Measurements from ENCODE around the gene TPD52L1. TPM values are rescaled to one million over a fixed set of nuclear protein-coding genes. Genes with fewer than 3 reads are reported as not detected.

TPD52L1 gene
- total RNA-seq, 1 donor from 2014 or later = 43.5 TPM

DNA sequence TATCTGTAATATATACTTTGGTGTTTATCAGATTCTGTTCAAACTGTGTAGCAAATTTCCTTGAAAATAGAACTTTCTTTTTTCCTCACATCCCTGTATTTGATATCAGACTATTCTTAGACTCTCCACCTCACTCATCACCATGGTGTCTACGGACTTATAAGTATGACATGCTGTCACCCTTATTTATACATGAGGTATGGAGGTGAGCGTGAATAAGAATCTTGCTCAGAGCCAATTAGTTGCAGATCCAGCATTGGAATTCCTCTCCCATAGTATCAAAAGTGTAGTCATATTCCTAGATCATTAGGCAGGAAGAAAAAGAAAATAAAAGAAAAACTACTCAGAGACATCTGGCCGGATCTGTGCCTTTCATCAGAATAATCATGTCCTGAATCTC lies 43.0 kb downstream of the TPD52L1 start:
- ATAC-seq (ENCODE audit: poor library complexity) = no peak
- intact Hi-C loops (cut with DNase I) = loop anchor here (10.0 kb wide), 1 partner anchor 108 kb away; the partner anchor contains the start of gene HDDC2
- no peak for DNase-seq

DNA sequence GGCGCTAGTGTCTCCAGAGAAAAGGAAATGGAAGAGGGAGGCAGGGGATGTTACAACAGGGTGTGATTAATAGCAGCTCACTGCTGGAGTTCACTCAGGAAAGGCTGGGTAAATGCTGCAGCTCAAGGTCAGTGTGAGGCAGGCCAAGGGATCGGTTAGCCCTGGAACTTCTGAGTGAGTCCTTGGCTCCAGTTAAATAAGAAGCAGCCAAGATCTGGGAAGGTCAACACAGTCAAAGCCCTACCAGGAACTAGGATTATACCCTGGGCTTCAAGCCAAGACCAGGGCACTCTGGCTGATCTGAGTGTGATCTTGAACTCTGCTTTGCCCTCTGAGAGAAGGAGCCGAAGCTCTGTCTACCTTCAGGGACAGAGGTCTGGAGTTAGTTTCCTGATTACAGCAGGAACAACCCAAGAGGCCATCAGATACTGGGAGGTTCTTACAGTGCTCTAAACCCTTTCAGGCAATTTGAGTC lies 44.3 kb downstream of the TPD52L1 start:
- ATAC-seq (ENCODE audit: poor library complexity) (peak; percentile 93), DNase-seq (peak; percentile 67)
- intact Hi-C loops (cut with DNase I) = loop anchor here (10.0 kb wide), 1 partner anchor 107 kb away; the partner anchor contains the start of gene HDDC2

DNA sequence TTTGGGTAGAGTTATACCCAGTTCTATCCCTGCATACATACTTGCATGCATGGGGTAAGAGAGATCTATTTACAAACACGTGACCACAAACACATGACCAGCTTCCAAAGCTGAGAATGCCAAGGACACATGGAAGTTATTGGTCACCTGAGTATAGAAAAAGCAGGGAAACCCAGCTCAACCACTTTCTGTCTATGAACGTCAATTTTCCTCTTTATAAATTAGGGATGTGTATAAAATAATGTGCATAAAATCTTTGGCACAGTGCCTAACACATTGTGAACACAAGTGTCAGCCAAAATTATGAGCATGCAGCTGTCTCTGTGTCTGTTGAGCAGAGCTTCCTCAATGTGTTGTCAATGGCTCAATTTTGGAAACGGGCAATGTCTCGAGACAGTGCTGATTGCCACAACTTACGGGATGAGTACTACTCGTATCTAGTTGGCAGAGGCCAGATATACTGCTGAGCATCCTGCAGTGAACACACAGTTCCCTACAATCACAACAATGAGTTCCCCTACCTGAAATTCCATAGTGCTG lies 44.9 kb downstream of the TPD52L1 start:
- intact Hi-C loops (cut with DNase I) = loop anchor here (10.0 kb wide), 1 partner anchor 106 kb away; the partner anchor contains the start of gene HDDC2
- peak; percentile 28 for ATAC-seq (ENCODE audit: poor library complexity)
- no peak for DNase-seq

DNA sequence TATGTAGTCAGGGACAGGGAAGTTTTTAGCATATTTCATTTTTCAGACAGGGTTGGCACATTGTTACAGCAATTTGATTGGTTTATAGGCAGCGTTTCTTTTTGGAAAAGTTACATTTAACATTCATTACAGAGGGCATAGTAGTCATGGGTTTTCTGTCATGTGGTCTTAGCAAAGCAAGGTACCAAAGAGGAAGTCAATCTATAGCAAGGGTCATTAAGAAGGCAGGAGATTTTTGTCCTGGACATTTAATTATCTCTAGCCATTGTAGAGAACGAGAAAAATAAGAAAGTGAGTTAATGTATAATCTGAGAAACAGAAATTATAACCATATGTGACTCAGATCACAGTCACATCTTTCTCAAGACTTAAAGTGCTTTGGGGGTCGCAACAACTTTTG lies 47.4 kb downstream of the TPD52L1 start:
- intact Hi-C loops (cut with DNase I) = no loop called here
- DNase-seq = no peak
- no peak for ATAC-seq (ENCODE audit: poor library complexity)

DNA sequence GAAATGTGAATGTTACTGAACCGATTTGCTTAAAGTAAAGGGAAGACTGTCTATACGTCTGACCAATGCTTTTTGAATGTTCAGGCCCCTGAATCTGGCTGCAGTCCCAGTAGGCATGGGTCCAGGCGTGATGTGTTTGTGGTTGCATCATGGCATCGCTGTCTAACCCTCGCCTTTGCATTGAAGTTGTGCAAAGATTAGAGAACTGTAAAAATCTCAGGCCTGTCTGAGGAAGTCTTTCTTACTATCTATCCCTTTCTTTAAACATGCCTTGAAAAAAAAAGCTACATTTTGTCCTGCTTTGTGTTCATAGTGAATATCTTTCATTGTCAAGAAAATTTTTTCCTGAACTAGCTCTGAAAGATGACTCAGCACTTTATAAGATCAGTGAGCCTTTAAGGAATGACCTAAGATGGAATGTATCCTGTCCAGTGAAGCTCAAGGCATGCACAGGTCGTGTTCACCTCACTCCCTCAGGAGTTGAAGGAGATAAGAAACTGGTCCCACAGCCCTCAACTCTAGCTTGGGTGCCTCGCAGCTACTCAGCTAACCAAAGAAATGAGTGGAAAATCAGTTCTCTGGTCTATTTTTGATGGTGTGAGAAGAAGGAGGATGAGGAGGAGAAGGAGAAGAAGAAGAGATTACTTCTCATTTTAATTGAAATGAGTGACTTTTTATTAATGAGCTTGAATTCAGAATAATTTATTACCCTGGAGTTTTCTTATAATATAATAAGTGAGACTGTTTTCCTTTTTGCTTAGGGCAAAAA lies 48.6 kb downstream of the TPD52L1 start:
- ATAC-seq (ENCODE audit: poor library complexity) = no peak
- intact Hi-C loops (cut with DNase I) = no loop called here
- DNase-seq = peak; percentile 75

DNA sequence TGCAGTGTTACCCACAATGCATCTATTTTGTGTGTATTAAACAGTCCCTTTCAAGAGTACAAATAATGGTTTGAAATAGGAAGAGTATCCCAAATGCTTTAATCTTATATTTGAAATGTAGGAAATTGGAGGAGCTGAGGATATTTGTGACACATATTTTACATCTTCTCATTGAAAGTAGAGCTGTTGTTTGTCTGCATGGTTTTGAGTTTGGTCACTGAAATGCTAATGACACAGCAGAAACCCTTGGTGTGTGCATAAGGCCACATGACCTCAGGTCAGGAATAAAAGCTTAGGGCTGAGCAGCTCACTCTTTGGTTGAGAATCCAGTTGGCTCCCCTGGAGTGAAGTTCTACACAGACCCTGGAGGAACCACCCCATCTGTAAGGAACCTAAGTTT lies 49.8 kb downstream of the TPD52L1 start:
- no peak for ATAC-seq (ENCODE audit: poor library complexity)
- intact Hi-C loops (cut with DNase I) = no loop called here
- DNase-seq = no peak

DNA sequence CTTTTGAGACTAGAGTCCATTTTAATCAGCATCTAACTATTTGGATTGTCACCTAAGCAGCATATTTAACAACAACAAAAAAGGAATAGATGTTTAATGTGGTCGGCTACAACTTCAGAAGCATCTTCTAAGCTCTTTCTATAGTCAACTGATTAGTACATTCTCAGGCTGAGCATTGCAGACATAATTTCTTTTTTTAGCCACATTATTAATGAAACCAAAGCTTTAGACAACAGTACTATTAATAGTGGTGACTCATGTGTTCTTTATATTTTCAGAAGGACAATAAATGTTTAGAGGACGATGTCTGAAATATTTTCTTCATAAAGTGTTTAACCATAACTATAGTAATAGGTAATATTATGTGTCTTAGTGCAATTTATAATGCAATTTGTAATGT lies 52.4 kb downstream of the TPD52L1 start:
- DNase-seq (no peak), ATAC-seq (ENCODE audit: poor library complexity) (peak; percentile 64)
- intact Hi-C loops (cut with DNase I) = no loop called here

DNA sequence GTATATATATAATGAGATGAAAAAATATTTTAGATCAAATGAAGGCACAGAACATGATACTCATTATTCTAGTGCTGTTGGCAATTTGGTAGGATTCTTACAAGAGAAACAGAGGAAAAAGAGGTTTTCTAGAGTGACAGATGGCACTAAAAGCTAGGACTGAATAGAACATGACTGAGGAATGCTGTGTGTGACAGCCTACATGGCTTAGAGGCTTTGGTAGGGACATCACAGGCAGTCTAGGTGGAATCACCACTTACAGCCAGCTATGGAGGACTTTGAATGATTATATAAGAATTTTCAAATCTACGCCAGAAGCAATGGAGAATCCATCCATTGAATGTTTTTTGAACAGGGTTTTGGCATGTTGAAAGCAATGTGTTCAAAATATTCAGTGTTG lies 52.8 kb downstream of the TPD52L1 start:
- intact Hi-C loops (cut with DNase I) = no loop called here
- ATAC-seq (ENCODE audit: poor library complexity) (peak; percentile 34), DNase-seq (no peak)

DNA sequence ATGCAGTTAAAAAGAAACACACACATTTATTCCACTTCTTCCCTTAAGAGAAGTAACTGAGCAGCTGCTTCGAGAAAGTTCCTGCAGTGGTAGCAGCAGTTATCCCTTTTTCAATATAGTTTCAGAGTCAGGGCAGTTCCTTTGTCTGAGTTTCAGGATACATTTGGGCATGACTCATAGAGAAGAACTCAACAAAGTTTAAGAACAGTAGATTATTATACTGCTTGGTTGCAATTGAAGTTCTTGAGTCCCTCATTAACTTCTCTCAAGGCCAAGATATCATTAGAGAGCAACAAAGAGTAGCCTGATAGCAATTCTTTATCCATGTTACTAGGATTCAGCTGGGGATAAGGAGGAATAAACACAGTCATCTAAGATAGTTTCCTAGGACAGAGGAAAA lies 54.4 kb downstream of the TPD52L1 start:
- no peak for DNase-seq
- no peak for ATAC-seq (ENCODE audit: poor library complexity)
- intact Hi-C loops (cut with DNase I) = no loop called here

DNA sequence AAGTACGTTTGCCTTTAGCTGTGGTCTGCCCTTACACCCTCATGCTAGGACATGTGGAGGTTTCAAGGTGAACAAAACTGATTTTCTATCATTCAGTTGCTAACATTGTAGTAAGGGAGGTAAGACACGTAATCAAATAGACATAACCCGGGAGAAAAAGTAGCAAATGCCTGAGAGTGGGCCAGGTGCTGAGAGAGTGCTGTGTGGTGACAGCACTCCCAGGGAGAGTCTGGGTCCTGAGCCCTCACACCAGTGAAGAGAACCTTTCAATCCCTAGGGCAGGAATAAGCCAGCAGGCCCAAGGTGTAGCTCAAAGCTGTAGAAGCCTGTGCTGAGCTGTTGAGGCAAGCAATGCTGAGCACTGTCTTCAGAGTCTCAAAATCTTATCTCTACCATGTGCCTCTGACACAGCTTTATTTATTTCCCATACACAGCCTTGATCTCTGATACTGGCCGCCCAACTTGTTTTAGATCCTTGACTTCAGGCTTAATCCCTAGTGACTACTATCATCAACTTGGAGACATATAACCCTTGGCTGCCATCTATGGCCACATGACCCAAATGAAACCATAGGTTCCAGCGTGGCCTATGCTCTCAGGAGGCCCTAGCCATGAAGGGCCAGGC lies 55.2 kb downstream of the TPD52L1 start:
- DNase-seq = no peak
- no peak for ATAC-seq (ENCODE audit: poor library complexity)
- intact Hi-C loops (cut with DNase I) = no loop called here

DNA sequence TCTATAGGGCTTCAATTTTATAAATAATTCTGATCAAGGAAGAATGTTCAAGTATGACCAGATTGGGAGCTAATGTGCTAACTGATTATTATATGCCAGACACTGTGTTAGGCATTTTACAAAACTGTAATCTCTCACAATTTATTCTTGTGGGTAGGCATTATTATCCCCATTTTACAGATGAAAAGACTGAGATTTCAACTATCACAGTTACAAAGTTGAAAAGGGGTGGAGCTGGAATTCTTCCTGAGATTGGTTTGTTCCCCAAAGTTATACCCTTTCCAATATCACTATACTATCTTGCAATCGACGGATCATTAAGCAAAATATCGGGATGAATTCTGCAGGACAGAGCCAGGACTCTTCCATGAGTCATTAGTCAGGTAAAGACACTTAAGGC lies 57.1 kb downstream of the TPD52L1 start:
- ATAC-seq (ENCODE audit: poor library complexity) (no peak), DNase-seq (no peak)
- intact Hi-C loops (cut with DNase I) = no loop called here

DNA sequence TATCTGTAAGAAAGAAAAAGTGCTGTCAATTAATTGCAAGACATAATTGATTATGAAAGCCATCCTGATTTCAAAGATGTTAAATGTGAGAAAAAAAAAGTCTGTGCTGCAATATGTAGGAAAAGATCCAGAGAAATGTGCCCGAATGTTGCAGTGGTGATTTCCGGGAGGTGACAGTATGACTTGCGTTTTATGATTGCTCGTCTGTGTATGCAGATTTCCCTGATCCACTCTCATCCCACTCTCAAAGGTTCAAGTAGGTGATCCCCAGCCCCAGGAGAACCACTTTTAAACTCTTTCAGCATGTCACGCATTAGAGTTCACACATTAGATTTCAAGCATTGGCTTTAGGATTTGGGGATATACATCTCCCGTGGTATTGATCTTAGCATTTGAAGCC lies 57.8 kb downstream of the TPD52L1 start:
- DNase-seq = no peak
- intact Hi-C loops (cut with DNase I) = no loop called here
- ATAC-seq (ENCODE audit: poor library complexity) = no peak

DNA sequence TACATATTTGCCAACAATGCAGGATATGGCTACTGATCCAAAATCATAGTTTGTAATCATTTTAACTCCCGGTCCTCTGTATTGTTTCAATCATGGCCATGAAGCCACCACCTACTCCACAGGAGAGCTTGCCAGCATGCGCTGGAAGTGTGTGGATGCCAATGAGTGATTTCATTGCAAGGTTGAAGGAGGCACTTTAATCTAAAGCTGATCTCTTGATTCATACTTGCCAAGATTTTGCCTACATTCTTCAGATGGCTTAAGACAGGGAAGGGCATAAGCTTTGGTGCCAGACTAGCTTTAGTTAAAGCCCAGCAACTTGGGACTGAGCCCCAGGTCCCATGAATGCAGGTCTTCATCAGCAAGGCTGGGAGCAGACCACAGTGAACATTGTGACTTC lies 58.8 kb downstream of the TPD52L1 start:
- intact Hi-C loops (cut with DNase I) = no loop called here
- no peak for DNase-seq
- ATAC-seq (ENCODE audit: poor library complexity) = no peak

DNA sequence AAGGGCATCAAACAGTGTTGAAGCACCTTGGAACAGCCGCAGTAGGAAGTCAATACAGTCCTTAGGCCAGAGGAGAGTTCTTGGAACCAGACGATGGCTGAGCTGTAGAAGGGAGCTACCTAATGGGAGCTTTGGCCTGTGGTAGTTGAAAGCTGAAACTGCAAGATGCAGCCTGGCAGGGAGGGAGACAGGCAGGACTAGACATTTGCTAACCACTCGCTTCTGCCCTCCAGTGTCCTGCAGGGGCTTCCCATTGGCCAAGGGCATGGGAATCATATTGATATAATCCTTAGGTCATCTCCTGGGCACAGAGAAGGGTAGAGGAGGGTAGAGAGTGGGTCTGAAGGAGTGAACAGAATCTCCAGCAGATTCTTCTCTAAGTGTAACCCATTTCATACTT lies 60.4 kb downstream of the TPD52L1 start:
- intact Hi-C loops (cut with DNase I) = no loop called here
- no peak for DNase-seq
- ATAC-seq (ENCODE audit: poor library complexity) = no peak

DNA sequence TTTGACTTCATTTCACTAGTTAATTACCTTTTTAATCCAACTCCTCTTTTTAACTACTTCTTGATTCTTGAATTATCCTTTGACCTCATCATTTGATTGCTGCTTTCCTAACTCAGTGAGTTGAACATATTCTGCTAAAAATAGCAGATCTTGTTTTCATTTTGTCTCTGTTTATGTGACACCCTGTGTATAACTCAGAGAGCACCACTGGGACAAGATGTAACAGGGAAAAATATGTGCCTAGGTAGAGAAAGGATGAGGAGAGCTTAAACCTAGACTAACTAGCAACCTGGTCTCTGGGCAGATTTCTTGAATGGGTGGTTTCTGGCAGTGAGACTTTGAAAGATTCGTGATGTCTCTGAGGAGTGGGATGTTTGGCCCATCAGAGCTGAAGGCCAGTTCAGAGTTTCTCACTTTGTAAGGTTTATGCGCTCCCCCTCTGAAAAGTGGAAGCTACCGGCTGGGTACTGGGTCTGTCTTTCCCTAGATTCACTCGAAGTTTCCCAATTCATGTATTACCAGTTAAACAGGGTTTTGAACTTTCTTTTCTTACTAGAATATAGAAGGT lies 61.8 kb downstream of the TPD52L1 start:
- intact Hi-C loops (cut with DNase I) = no loop called here
- ATAC-seq (ENCODE audit: poor library complexity) = peak; percentile 47
- DNase-seq = no peak

DNA sequence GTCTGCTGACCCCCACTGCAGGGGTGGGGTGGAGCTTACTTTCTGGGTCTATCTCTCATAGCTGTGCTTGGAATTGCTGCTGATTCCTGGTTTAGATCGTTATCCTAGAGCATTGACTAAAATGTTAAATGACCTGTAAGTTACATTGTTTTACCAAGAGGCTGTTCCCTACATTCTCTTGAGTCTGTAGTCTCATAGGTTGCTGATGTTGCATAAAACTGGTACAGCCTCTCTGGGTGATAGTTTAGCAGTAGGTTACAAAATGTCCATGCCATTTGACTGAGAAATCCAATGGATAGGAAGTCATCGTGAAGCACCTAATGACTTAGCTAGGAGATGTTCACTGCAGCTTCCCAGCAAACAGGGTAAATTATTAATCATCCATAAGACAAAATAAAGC lies 62.4 kb downstream of the TPD52L1 start:
- DNase-seq (no peak), ATAC-seq (ENCODE audit: poor library complexity) (no peak)
- intact Hi-C loops (cut with DNase I) = no loop called here

DNA sequence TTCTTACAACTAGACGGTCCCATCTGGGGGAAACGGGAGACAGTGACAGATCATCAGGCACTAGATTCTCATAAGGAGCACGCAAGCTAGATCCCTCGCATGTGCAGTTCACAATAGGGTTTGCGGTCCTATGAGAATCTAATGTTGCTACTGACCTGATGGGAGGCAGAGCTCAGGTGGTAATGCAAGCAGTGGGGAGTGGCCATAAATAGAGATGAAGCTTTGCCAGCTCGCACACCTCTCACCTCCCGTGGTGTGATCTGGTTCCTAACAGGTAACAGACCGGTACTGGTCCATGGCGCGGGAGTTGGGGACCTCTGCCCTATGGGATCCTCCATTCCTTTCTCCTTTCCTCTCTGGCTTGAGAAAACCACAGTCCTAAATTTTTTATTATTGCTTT lies 63.8 kb downstream of the TPD52L1 start:
- ATAC-seq (ENCODE audit: poor library complexity) = no peak
- DNase-seq = no peak
- intact Hi-C loops (cut with DNase I) = no loop called here

DNA sequence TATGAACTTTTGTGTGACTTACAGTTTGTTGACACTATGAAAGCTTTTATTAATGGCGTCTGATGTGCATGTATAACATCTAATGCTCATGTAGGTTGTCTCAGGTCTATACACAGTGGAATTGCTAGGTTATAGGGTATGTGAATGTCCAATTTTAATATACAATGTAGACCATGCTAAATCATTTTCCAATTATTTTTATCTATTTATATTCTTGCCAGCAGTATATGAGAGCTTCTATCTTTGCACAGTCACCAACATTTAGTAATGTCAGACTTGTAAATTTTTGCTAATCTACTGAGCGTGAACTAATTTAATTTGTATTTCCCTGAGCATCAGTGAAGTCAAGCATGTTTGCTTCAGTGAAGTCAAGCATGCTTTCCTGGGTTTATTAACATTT lies 64.4 kb downstream of the TPD52L1 start:
- ATAC-seq (ENCODE audit: poor library complexity) = no peak
- no peak for DNase-seq
- intact Hi-C loops (cut with DNase I) = no loop called here

DNA sequence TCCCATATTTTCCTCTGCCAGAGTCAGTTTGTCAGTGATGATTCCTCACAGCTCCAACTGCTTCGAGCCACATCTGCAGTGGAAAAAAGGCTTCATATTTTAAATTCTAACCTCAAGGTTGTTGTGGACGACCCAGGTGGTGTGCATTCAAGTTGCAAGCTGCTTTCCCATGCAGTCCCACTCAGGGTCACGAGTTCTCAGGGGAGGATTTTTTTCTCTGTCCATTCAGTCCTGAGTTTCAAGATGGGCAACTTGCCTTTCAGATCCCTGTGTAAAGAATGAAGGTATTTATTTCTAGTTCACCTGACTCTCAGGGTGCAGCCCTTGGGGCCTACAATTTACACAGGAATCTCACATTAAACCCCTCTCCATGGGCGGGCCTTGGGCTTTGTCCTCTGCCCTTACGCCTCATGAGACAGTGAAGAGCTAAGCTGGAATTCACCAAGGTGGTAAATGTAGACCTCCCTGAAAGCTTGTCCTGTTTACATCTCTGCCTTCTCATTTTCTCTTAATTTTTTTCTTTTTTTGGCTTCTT lies 65.9 kb downstream of the TPD52L1 start:
- intact Hi-C loops (cut with DNase I) = no loop called here
- ATAC-seq (ENCODE audit: poor library complexity) (no peak), DNase-seq (no peak)
